ENCODE data around the gene PALLD.
"Not testable (repeated sequence)": the region's sequence is repeated elsewhere in the genome, so short reads cannot be mapped to it uniquely, and the experiment has no call there.

The PALLD gene

GRCh38 chr4:168496834-168497233 is at the start of gene PALLD:
Gene PALLD, plus strand, starts transcription at chr4:168497052.
- no peak for DNase-seq

GRCh38 chr4:168449063-168449462 is 47.8 kb upstream of the PALLD start:
- DNase-seq, result not testable (repeated sequence)

GRCh38 chr4:168449719-168450452 is 47.0 kb upstream of the PALLD start:
- no peak for DNase-seq

GRCh38 chr4:168451331-168451730 is 45.5 kb upstream of the PALLD start:
- no peak for DNase-seq

- no peak for DNase-seq
These were observed 45.0 kb upstream of the PALLD start for GRCh38 chr4:168451744-168452390.

- DNase-seq, result no peak
These were observed 43.7 kb upstream of the PALLD start for GRCh38 chr4:168453146-168453545.

GRCh38 chr4:168458256-168458655 is 38.6 kb upstream of the PALLD start:
- not testable (repeated sequence) for DNase-seq

GRCh38 chr4:168461821-168462220 is 35.0 kb upstream of the PALLD start:
- DNase-seq, result no peak

- DNase-seq, result no peak
These were observed 23.9 kb upstream of the PALLD start for GRCh38 chr4:168472920-168473319.

GRCh38 chr4:168474660-168475320 is 22.1 kb upstream of the PALLD start:
- DNase-seq, result no peak

GRCh38 chr4:168475745-168476144 is 21.1 kb upstream of the PALLD start:
- no peak for DNase-seq

- DNase-seq, result no peak
These were observed 18.0 kb upstream of the PALLD start for GRCh38 chr4:168478868-168479267.

GRCh38 chr4:168480931-168481611 is 15.8 kb upstream of the PALLD start:
- DNase-seq, result peak; percentile 81

GRCh38 chr4:168483811-168484210 is 13.0 kb upstream of the PALLD start:
- DNase-seq, result no peak

GRCh38 chr4:168484626-168485025 is 12.2 kb upstream of the PALLD start:
- no peak for DNase-seq

- DNase-seq, result no peak
These were observed 11.5 kb upstream of the PALLD start for GRCh38 chr4:168485156-168485910.

GRCh38 chr4:168486912-168487281 is 10.0 kb upstream of the PALLD start:
- no peak for DNase-seq

GRCh38 chr4:168487282-168488035 is 9.4 kb upstream of the PALLD start:
- no peak for DNase-seq

GRCh38 chr4:168488869-168489274 is 8.0 kb upstream of the PALLD start:
- no peak for DNase-seq

- DNase-seq, result no peak
These were observed 7.2 kb upstream of the PALLD start for GRCh38 chr4:168489616-168490015.

- no peak for DNase-seq
These were observed 6.1 kb upstream of the PALLD start for GRCh38 chr4:168490711-168491110.

GRCh38 chr4:168491563-168491962 is 5.3 kb upstream of the PALLD start:
- no peak for DNase-seq
